SK-N-SH (cell line): ENCODE results near the gene SETSIP.

Experiments
- EP300 ChIP-seq, 2 experiments: IDR thresholded peaks; 2 replicates each; pipeline versions ENCODE4 v1.4.0 to v1.6.1; 2012; ENCODE audit warnings: borderline replicate concordance in 1 of 2, low read depth in 1 of 2, low read length in 1 of 2
- EZH2phosphoT487 ChIP-seq: fragments of 200-600 bp; sonication (generic); IDR thresholded peaks from 2 replicates; pipeline ENCODE4 v1.6.1; 2017; ENCODE audit warnings: low read depth, mixed run types, mild to moderate bottlenecking, antibody characterized with exemption, moderate library complexity, borderline replicate concordance
- FOXM1 ChIP-seq: IDR thresholded peaks from 2 replicates; pipeline ENCODE4 v1.4.0; 2012; ENCODE audit warnings: low read depth, mild to moderate bottlenecking
- RCOR1 ChIP-seq: fragments of 150-350 bp; IDR thresholded peaks from 2 replicates; pipeline ENCODE4 v1.6.1; 2017; ENCODE audit warnings: antibody characterized with exemption, low read length
- SMC3 ChIP-seq: IDR thresholded peaks from 2 replicates; pipeline ENCODE4 v1.6.1; 2012; ENCODE audit warnings: low read depth, low read length, improper control_type of control experiment
- TF ChIP-seq, protein P1 (sequence below): fragments of 200-600 bp; sonication (generic); IDR thresholded peaks from 2 replicates; pipeline ENCODE4 v1.6.1; 2017; ENCODE audit warnings: antibody characterized with exemption, mild to moderate bottlenecking, moderate library complexity
- TF ChIP-seq, protein P2 (sequence below): IDR thresholded peaks from 2 replicates; pipeline ENCODE4 v1.6.1; 2012; ENCODE audit warnings: mild to moderate bottlenecking, low read depth, low read length, moderate library complexity
- TF ChIP-seq, protein P3 (sequence below): fragments of 150-350 bp; IDR thresholded peaks from 2 replicates; pipeline ENCODE4 v1.6.1; 2017; ENCODE audit warnings: antibody characterized with exemption, low read length, low read depth, borderline replicate concordance

DNA sequence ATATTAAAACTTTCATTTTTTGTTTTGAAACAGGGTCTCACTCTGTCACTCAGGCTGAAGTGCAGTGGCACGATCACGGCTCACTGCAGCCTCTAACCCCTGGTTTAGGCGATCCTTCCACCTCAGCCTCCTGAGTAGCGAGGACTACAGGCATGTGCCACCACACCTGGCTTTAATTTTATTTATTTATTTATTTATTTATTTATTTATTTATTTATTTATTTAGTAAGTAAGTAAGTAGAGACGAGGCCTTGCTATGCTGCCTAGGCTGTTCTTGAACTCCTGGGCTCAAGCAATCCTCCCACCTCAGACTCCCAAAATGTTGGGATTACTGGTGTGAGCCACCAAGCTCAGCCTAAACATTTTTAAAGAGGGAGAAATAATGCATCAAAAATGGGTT is 1.2 kb upstream of the SETSIP start:
- TF ChIP-seq, protein P1, sequence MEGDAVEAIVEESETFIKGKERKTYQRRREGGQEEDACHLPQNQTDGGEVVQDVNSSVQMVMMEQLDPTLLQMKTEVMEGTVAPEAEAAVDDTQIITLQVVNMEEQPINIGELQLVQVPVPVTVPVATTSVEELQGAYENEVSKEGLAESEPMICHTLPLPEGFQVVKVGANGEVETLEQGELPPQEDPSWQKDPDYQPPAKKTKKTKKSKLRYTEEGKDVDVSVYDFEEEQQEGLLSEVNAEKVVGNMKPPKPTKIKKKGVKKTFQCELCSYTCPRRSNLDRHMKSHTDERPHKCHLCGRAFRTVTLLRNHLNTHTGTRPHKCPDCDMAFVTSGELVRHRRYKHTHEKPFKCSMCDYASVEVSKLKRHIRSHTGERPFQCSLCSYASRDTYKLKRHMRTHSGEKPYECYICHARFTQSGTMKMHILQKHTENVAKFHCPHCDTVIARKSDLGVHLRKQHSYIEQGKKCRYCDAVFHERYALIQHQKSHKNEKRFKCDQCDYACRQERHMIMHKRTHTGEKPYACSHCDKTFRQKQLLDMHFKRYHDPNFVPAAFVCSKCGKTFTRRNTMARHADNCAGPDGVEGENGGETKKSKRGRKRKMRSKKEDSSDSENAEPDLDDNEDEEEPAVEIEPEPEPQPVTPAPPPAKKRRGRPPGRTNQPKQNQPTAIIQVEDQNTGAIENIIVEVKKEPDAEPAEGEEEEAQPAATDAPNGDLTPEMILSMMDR, result no peak
- TF ChIP-seq SMC3 (no peak), FOXM1 (no peak), EZH2phosphoT487 (no peak), EP300 (IDR thresholded peaks at IDR 0.05; ENCODE audit: borderline replicate concordance in 1 of 2, low read depth in 1 of 2, low read length in 1 of 2) (no peak), RCOR1 (no peak)
- TF ChIP-seq, protein P2, sequence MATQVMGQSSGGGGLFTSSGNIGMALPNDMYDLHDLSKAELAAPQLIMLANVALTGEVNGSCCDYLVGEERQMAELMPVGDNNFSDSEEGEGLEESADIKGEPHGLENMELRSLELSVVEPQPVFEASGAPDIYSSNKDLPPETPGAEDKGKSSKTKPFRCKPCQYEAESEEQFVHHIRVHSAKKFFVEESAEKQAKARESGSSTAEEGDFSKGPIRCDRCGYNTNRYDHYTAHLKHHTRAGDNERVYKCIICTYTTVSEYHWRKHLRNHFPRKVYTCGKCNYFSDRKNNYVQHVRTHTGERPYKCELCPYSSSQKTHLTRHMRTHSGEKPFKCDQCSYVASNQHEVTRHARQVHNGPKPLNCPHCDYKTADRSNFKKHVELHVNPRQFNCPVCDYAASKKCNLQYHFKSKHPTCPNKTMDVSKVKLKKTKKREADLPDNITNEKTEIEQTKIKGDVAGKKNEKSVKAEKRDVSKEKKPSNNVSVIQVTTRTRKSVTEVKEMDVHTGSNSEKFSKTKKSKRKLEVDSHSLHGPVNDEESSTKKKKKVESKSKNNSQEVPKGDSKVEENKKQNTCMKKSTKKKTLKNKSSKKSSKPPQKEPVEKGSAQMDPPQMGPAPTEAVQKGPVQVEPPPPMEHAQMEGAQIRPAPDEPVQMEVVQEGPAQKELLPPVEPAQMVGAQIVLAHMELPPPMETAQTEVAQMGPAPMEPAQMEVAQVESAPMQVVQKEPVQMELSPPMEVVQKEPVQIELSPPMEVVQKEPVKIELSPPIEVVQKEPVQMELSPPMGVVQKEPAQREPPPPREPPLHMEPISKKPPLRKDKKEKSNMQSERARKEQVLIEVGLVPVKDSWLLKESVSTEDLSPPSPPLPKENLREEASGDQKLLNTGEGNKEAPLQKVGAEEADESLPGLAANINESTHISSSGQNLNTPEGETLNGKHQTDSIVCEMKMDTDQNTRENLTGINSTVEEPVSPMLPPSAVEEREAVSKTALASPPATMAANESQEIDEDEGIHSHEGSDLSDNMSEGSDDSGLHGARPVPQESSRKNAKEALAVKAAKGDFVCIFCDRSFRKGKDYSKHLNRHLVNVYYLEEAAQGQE, result no peak
- TF ChIP-seq, protein P3, sequence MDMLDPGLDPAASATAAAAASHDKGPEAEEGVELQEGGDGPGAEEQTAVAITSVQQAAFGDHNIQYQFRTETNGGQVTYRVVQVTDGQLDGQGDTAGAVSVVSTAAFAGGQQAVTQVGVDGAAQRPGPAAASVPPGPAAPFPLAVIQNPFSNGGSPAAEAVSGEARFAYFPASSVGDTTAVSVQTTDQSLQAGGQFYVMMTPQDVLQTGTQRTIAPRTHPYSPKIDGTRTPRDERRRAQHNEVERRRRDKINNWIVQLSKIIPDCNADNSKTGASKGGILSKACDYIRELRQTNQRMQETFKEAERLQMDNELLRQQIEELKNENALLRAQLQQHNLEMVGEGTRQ, result no peak
